ENCODE results near the gene ERLIN1.

ERLIN1 gene

GRCh38 chr10:100186253-100187212, 704 bp upstream of the ERLIN1 start (continued):
- TF ChIP-seq HOXD13 (CRISPR knock-in tag; IDR thresholded peaks at IDR 0.05; ENCODE audit: borderline replicate concordance) (no peak), ZNF202 (tag by site-specific recombination; IDR thresholded peaks at IDR 0.05; ENCODE audit: borderline replicate concordance) (no peak), ZNF140 (tag by site-specific recombination; IDR thresholded peaks at IDR 0.05) (no peak), ZNF146 (tag by site-specific recombination; IDR thresholded peaks at IDR 0.05) (no peak), ZNF585B (tag by site-specific recombination; IDR thresholded peaks at IDR 0.05) (no peak), ZNF837 (tag by site-specific recombination; IDR thresholded peaks at IDR 0.05) (no peak), ZNF645 (tag by site-specific recombination; IDR thresholded peaks at IDR 0.05) (no peak), ZNF76 (tag by site-specific recombination; IDR thresholded peaks at IDR 0.05; ENCODE audit: borderline replicate concordance, low read depth) (no peak; the same call in 1 of the 2 replicates), ZNF169 (tag by site-specific recombination; IDR thresholded peaks at IDR 0.05) (no peak), ZNF514 (tag by site-specific recombination; IDR thresholded peaks at IDR 0.05) (no peak), ZNF24 (tag by site-specific recombination; IDR thresholded peaks at IDR 0.05) (no peak; the same call in 1 of the 2 replicates), ZNF530 (tag by site-specific recombination; IDR thresholded peaks at IDR 0.05; ENCODE audit: low read depth) (no peak), ZNF658 (tag by site-specific recombination; IDR thresholded peaks at IDR 0.05) (no peak), ZNF184 (tag by site-specific recombination; IDR thresholded peaks at IDR 0.05) (no peak), ZNF175 (tag by site-specific recombination; IDR thresholded peaks at IDR 0.05) (no peak), ZNF366 (tag by site-specific recombination; conservative IDR thresholded peaks at IDR 0.05) (0 out of 2 replicates have a peak, but pooled peaks have one; percentile 12), ZNF174 (tag by site-specific recombination; IDR thresholded peaks at IDR 0.05) (no peak)

GRCh38 chr10:100184840-100185239, 989 bp downstream of the ERLIN1 start:
- POLR2A ChIA-PET = no interaction called here
- Histone ChIP-seq H3K36me3 (ENCODE audit: control insufficient read depth in 2 of 2, insufficient read depth in 1 of 2, low read length in 2 of 2) (peaks cover 29 to 36% of the 10 kb centered on the region in 2 experiments), H3K4me3 (ENCODE audit: low read depth, low read length) (peak overlapping the region; percentile 76), H3K9me3 (ENCODE audit: control insufficient read depth, insufficient read depth, low read depth, low read length) (no peaks in the 10 kb centered on the region), H3K27ac (ENCODE audit: extremely low read depth, low read depth, low read length) (peak overlapping the region; percentile 69; the same call in 1 of the 2 replicates), H3K4me1 (ENCODE audit: control insufficient read depth, insufficient read depth, low read length) (no peaks in the 10 kb centered on the region)
- CTCF ChIA-PET = interaction anchor here (0.6 to 2.5 kb wide), 6 partner anchors 14 to 591 kb away, joined by 3 to 8 read pairs (median 3); no protein-coding TSS in a partner anchor
- TF ChIP-seq ZNF660 (tag by site-specific recombination; IDR thresholded peaks at IDR 0.05) (0 out of 2 replicates have a peak, but pooled peaks have one; percentile 2), ZBTB17 (tag by site-specific recombination; IDR thresholded peaks at IDR 0.05) (no peak), ZNF664 (tag by site-specific recombination; IDR thresholded peaks at IDR 0.05) (no peak), SCRT2 (tag by site-specific recombination; IDR thresholded peaks at IDR 0.05) (peak; percentile 96), SCRT1 (tag by site-specific recombination; IDR thresholded peaks at IDR 0.05; ENCODE audit: borderline replicate concordance) (peak; percentile 94), ZFP37 (tag by site-specific recombination; IDR thresholded peaks at IDR 0.05) (no peak), FEZF1 (tag by site-specific recombination; IDR thresholded peaks at IDR 0.05) (peak; percentile 54), ZNF792 (tag by site-specific recombination; IDR thresholded peaks at IDR 0.05) (no peak), ZNF341 (tag by site-specific recombination; IDR thresholded peaks at IDR 0.05; ENCODE audit: low read depth) (peak; percentile 62; the same call in 1 of the 2 replicates), PRDM1 (tag by site-specific recombination; IDR thresholded peaks at IDR 0.05) (0 out of 2 replicates have a peak, but pooled peaks have one; percentile 29), ZNF473 (tag by site-specific recombination; IDR thresholded peaks at IDR 0.05) (no peak)

Data from HEK293 (cell line).